GM12878 (cell line): Measurements from ENCODE around the gene FBLN1. TPM values are rescaled to one million over a fixed set of nuclear protein-coding genes. Genes with fewer than 3 reads are reported as not detected.

Source experiments
- ATAC-seq: fragments of 200-7000 bp; cut with Tn5 transposase; 3 replicates; pipeline ENCODE4 v1.9.1; 2020; ENCODE audit warnings: mild to moderate bottlenecking, moderate library complexity
- BruUV-seq: library from RNA; stranded (reverse); fragments of 400-500 nt; replicated peaks from 2 replicates; lab custom pipeline; 2021; lab: Mats Ljungman, UMichigan
- CTCF ChIA-PET: fragments of 300-600 bp; sonication (Branson Sonifier 250); formaldehyde crosslinking; extraction: SDS; loops from one replicate; lab custom pipeline; 2021; ENCODE audit warnings: inconsistent platforms; lab: Yijun Ruan, JAX
- POLR2A ChIA-PET: fragments of 350-600 bp; formaldehyde crosslinking; extraction: SDS; loops from one replicate; lab custom pipeline; 2021; ENCODE audit warnings: inconsistent platforms; lab: Charles Lee
- RAD21 ChIA-PET: fragments of 300-600 bp; sonication (Branson Sonifier 250); formaldehyde crosslinking; loops from one replicate; lab custom pipeline; 2023; ENCODE audit warnings: antibody characterized with exemption; ENCODE audit not compliant: unreplicated experiment; lab: Charles Lee
- SMC1A ChIA-PET: fragments of 300-600 bp; sonication (Branson Sonifier 250); formaldehyde crosslinking; loops from one replicate; lab custom pipeline; 2023; ENCODE audit not compliant: unreplicated experiment, uncharacterized antibody; lab: Charles Lee
- DNase-seq: peaks from one replicate; pipeline ENCODE4 v3.0.0-alpha.2; 2011; ENCODE audit warnings: low read depth, low spot score
- FAIRE-seq: peaks from 3 replicates; lab custom pipeline; 2011; peaks lifted over from hg19 to GRCh38; lab: Jason Lieb, UNC
- H2AFZ ChIP-seq: 2 replicates; pipeline ENCODE4 v1.6.0; 2011; ENCODE audit warnings: low read depth, low read length, control low read depth; ENCODE audit not compliant: control insufficient read depth
- H3K27ac ChIP-seq: 2 replicates; pipeline ENCODE4 v1.5.1; 2011; ENCODE audit warnings: control low read depth; ENCODE audit not compliant: control insufficient read depth, insufficient read depth
- H3K27me3 ChIP-seq, 2 experiments: replicated peaks in 1 of 2; 2 replicates each; pipeline versions ENCODE4 v1.6.0 to v1.6.1; 2011; ENCODE audit warnings: low read length in 1 of 2; ENCODE audit not compliant: control insufficient read depth in 2 of 2, insufficient read depth in 2 of 2
- H3K36me3 ChIP-seq, 2 experiments: 2 replicates each; pipeline ENCODE4 v1.5.1; 2011; ENCODE audit warnings: low read length in 1 of 2; ENCODE audit not compliant: control insufficient read depth in 2 of 2, insufficient read depth in 2 of 2
- H3K4me1 ChIP-seq: 2 replicates; pipeline ENCODE4 v1.6.1; 2011; ENCODE audit warnings: mild to moderate bottlenecking, low read length, moderate library complexity, mixed read lengths; ENCODE audit not compliant: control insufficient read depth, insufficient read depth
- H3K4me2 ChIP-seq: 2 replicates; pipeline ENCODE4 v1.6.0; 2011; ENCODE audit warnings: control low read depth; ENCODE audit not compliant: control insufficient read depth, insufficient read depth
- H3K4me3 ChIP-seq: fragments of 200-600 bp; sonication (generic); 2 replicates; pipeline ENCODE4 v1.5.1; 2016
- H3K79me2 ChIP-seq: 2 replicates; pipeline ENCODE4 v1.6.0; 2011; ENCODE audit warnings: low read length; ENCODE audit not compliant: control insufficient read depth, insufficient read depth
- H3K9ac ChIP-seq: 2 replicates; pipeline ENCODE4 v1.8.0; 2011; ENCODE audit warnings: low read length, control low read depth, mixed read lengths; ENCODE audit not compliant: control insufficient read depth, insufficient read depth
- H3K9me3 ChIP-seq: replicated peaks from 3 replicates; pipeline ENCODE4 v1.5.1; 2011; ENCODE audit warnings: mild to moderate bottlenecking, low read length; ENCODE audit not compliant: control insufficient read depth, insufficient read depth
- H4K20me1 ChIP-seq: 2 replicates; pipeline ENCODE4 v1.6.0; 2011; ENCODE audit not compliant: control insufficient read depth, insufficient read depth
- BHLHE40 ChIP-seq, 2 experiments: fragments of 450-650 bp in 1 of 2; IDR thresholded peaks; 2 replicates each; pipeline ENCODE4 v1.6.1; 2011 to 2017; ENCODE audit warnings: low read depth in 2 of 2, borderline replicate concordance in 1 of 2, improper control_type of control experiment in 1 of 2, low read length in 1 of 2, mild to moderate bottlenecking in 1 of 2
- CEBPB ChIP-seq, 2 experiments: fragments of 150-350 bp in 1 of 2; IDR thresholded peaks; 2 replicates each; pipeline ENCODE4 v1.6.1; 2012 to 2014; ENCODE audit warnings: low read depth in 2 of 2, low read length in 2 of 2, borderline replicate concordance in 1 of 2, inconsistent platforms in 1 of 2
- CREM ChIP-seq: IDR thresholded peaks from 2 replicates; pipeline ENCODE4 v1.6.1; 2014; ENCODE audit warnings: antibody characterized with exemption, low read depth
- PAX8 ChIP-seq: fragments of 450-650 bp; IDR thresholded peaks from 2 replicates; pipeline ENCODE4 v1.6.1; 2017; ENCODE audit warnings: mild to moderate bottlenecking, moderate library complexity
- POLR2AphosphoS5 ChIP-seq: IDR thresholded peaks from 2 replicates; pipeline ENCODE4 v1.6.1; 2011; ENCODE audit warnings: mild to moderate bottlenecking, low read length, inconsistent platforms
- POU2F2 ChIP-seq: IDR thresholded peaks from 3 replicates; pipeline ENCODE4 v1.6.1; 2011; ENCODE audit warnings: low read depth, mild to moderate bottlenecking, low read length, borderline replicate concordance
- RAD21 ChIP-seq: IDR thresholded peaks from 2 replicates; pipeline ENCODE4 v1.6.1; 2011; ENCODE audit warnings: mild to moderate bottlenecking, low read depth, low read length, moderate library complexity; ENCODE audit not compliant: insufficient read depth
- RCOR1 ChIP-seq: conservative IDR thresholded peaks from 2 replicates; pipeline ENCODE4 v1.6.1; 2012; ENCODE audit warnings: low read depth, low read length, improper control_type of control experiment
- RUNX3 ChIP-seq: IDR thresholded peaks from 2 replicates; pipeline ENCODE4 v1.6.1; 2012; ENCODE audit warnings: low read length, inconsistent platforms
- TBL1XR1 ChIP-seq: IDR thresholded peaks from 2 replicates; pipeline ENCODE4 v1.6.1; 2012; ENCODE audit warnings: low read depth, low read length, improper control_type of control experiment
- TCF3 ChIP-seq: IDR thresholded peaks from 2 replicates; pipeline ENCODE4 v1.6.1; 2012; ENCODE audit warnings: low read depth, mild to moderate bottlenecking, low read length, borderline replicate concordance; ENCODE audit not compliant: insufficient read depth
- in situ Hi-C: fragments of 300-500 bp; cut with MboI; formaldehyde crosslinking; loops from 9 replicates; pipeline ENCODE4 v1.14.3; 2018; ENCODE audit warnings: mixed read lengths
- intact Hi-C: fragments of 100-400 bp; cut with micrococcal nuclease; formaldehyde crosslinking; loops from one replicate; pipeline ENCODE4 v1.14.2; 2022; ENCODE audit not compliant: unreplicated experiment
- polyA plus RNA-seq, 11 experiments: library from polyadenylated mRNA; depleted of rRNA in 4 of 11; unstranded in 6 of 11; stranded (reverse) in 5 of 11; fragments of >200 nt; fragmentation: Nextera tagmentation in 4 of 11; fragmentation: Illumina TruSeq in 1 of 11; extraction: Ambion mirVana in 4 of 11; extraction: Trizol in 1 of 11; gene quantifications; 1 replicate in 1 of 11; 2 replicates in 10 of 11; pipeline versions ENCODE4 v1.2.1 to v1.2.3, GENCODE V29; 2011 to 2016; ENCODE audit warnings: inconsistent platforms in 2 of 11, missing spikeins in 2 of 11, low read depth in 1 of 11
- total RNA-seq, 4 experiments: library from RNA; depleted of rRNA in 3 of 4; stranded (reverse); fragments of >200 nt in 3 of 4; fragmentation: Illumina TruSeq in 1 of 4; extraction: Trizol in 1 of 4; gene quantifications; 2 replicates each; pipeline versions ENCODE4 v1.2.1 to v1.2.3, GENCODE V29; 2013 to 2021
- TF ChIP-seq, protein P1 (sequence below): IDR thresholded peaks from 2 replicates; pipeline ENCODE4 v1.6.1; 2012; ENCODE audit warnings: low read depth, low read length, improper control_type of control experiment
- TF ChIP-seq, protein P2 (sequence below): IDR thresholded peaks from 2 replicates; pipeline ENCODE4 v1.6.1; 2012; ENCODE audit warnings: improper control_type of control experiment, low read depth, low read length; ENCODE audit not compliant: insufficient replicate concordance
- TF ChIP-seq, protein P3 (sequence below): fragments of 450-650 bp; IDR thresholded peaks from 2 replicates; pipeline ENCODE4 v1.6.1; 2017; ENCODE audit warnings: mild to moderate bottlenecking, moderate library complexity
- TF ChIP-seq, protein P4 (sequence below): IDR thresholded peaks from 2 replicates; pipeline ENCODE4 v1.6.1; 2012; ENCODE audit warnings: low read depth, low read length, improper control_type of control experiment

The FBLN1 gene
- total and polyA plus RNA-seq, 10 of the 15 experiments (the other 5 are each of a cell fraction or from before 2014, with no cell fraction given), result 0.20 to 0.51 TPM; not detected in 8

DNA sequence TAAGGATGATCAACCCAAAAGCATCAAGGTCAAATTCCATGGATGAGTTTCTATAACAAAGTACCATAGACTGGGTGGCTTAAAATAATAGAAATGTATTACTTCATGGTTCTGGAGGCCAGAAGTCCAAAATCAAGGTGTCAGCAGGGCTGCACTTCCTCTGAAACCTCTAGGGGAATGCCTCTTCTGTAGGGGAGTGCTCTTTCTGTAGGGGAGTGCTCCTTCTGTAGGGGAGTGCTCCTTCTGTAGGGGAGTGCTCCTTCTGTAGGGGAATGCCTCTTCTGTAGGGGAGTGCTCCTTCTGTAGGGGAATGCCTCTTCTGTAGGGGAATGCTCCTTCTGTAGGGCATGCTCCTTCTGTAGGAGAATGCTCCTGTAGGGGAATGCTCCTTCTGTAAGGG, 65.5 kb downstream of the FBLN1 start:
- FAIRE-seq (no peak), ATAC-seq (no peak), DNase-seq (no peak)
- Histone ChIP-seq H3K4me2 (no peak overlapping the region), H2AFZ (no peak overlapping the region), H3K27me3 (no peaks in the 10 kb centered on the region; a peak in 1 of 4 replicates), H4K20me1 (no peaks in the 10 kb centered on the region), H3K4me1 (no peaks in the 10 kb centered on the region), H3K27ac (no peak overlapping the region), H3K4me3 (no peak overlapping the region), H3K9ac (no peak overlapping the region), H3K36me3 (no peaks in the 10 kb centered on the region), H3K79me2 (no peaks in the 10 kb centered on the region), H3K9me3 (no peaks in the 10 kb centered on the region; the same call in 1 of the 3 replicates)
- no TSS peak for BruUV-seq
- POLR2A ChIA-PET, result no interaction called here
- SMC1A ChIA-PET, result no interaction called here
- CTCF ChIA-PET, result no interaction called here
- RAD21 ChIA-PET, result no interaction called here
- in situ Hi-C loops (no loop called here), intact Hi-C loops (no loop called here)
- TF ChIP-seq POLR2AphosphoS5 (no peak), RUNX3 (no peak), RAD21 (no peak), RCOR1 (no peak), PAX8 (no peak), TCF3 (no peak), POU2F2 (no peak), TBL1XR1 (no peak), BHLHE40 (IDR thresholded peaks at IDR 0.05; ENCODE audit: borderline replicate concordance in 1 of 2, low read depth in 2 of 2, low read length in 1 of 2) (no peak), CEBPB (IDR thresholded peaks at IDR 0.05; ENCODE audit: borderline replicate concordance in 1 of 2, low read depth in 2 of 2, low read length in 2 of 2) (no peak), CREM (no peak)
- TF ChIP-seq, protein P1, sequence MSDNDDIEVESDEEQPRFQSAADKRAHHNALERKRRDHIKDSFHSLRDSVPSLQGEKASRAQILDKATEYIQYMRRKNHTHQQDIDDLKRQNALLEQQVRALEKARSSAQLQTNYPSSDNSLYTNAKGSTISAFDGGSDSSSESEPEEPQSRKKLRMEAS, result no peak
- TF ChIP-seq, protein P2, sequence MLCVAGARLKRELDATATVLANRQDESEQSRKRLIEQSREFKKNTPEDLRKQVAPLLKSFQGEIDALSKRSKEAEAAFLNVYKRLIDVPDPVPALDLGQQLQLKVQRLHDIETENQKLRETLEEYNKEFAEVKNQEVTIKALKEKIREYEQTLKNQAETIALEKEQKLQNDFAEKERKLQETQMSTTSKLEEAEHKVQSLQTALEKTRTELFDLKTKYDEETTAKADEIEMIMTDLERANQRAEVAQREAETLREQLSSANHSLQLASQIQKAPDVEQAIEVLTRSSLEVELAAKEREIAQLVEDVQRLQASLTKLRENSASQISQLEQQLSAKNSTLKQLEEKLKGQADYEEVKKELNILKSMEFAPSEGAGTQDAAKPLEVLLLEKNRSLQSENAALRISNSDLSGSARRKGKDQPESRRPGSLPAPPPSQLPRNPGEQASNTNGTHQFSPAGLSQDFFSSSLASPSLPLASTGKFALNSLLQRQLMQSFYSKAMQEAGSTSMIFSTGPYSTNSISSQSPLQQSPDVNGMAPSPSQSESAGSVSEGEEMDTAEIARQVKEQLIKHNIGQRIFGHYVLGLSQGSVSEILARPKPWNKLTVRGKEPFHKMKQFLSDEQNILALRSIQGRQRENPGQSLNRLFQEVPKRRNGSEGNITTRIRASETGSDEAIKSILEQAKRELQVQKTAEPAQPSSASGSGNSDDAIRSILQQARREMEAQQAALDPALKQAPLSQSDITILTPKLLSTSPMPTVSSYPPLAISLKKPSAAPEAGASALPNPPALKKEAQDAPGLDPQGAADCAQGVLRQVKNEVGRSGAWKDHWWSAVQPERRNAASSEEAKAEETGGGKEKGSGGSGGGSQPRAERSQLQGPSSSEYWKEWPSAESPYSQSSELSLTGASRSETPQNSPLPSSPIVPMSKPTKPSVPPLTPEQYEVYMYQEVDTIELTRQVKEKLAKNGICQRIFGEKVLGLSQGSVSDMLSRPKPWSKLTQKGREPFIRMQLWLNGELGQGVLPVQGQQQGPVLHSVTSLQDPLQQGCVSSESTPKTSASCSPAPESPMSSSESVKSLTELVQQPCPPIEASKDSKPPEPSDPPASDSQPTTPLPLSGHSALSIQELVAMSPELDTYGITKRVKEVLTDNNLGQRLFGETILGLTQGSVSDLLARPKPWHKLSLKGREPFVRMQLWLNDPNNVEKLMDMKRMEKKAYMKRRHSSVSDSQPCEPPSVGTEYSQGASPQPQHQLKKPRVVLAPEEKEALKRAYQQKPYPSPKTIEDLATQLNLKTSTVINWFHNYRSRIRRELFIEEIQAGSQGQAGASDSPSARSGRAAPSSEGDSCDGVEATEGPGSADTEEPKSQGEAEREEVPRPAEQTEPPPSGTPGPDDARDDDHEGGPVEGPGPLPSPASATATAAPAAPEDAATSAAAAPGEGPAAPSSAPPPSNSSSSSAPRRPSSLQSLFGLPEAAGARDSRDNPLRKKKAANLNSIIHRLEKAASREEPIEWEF, result no peak
- TF ChIP-seq, protein P3, sequence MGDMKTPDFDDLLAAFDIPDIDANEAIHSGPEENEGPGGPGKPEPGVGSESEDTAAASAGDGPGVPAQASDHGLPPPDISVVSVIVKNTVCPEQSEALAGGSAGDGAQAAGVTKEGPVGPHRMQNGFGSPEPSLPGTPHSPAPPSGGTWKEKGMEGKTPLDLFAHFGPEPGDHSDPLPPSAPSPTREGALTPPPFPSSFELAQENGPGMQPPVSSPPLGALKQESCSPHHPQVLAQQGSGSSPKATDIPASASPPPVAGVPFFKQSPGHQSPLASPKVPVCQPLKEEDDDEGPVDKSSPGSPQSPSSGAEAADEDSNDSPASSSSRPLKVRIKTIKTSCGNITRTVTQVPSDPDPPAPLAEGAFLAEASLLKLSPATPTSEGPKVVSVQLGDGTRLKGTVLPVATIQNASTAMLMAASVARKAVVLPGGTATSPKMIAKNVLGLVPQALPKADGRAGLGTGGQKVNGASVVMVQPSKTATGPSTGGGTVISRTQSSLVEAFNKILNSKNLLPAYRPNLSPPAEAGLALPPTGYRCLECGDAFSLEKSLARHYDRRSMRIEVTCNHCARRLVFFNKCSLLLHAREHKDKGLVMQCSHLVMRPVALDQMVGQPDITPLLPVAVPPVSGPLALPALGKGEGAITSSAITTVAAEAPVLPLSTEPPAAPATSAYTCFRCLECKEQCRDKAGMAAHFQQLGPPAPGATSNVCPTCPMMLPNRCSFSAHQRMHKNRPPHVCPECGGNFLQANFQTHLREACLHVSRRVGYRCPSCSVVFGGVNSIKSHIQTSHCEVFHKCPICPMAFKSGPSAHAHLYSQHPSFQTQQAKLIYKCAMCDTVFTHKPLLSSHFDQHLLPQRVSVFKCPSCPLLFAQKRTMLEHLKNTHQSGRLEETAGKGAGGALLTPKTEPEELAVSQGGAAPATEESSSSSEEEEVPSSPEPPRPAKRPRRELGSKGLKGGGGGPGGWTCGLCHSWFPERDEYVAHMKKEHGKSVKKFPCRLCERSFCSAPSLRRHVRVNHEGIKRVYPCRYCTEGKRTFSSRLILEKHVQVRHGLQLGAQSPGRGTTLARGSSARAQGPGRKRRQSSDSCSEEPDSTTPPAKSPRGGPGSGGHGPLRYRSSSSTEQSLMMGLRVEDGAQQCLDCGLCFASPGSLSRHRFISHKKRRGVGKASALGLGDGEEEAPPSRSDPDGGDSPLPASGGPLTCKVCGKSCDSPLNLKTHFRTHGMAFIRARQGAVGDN, result no peak
- TF ChIP-seq, protein P4, sequence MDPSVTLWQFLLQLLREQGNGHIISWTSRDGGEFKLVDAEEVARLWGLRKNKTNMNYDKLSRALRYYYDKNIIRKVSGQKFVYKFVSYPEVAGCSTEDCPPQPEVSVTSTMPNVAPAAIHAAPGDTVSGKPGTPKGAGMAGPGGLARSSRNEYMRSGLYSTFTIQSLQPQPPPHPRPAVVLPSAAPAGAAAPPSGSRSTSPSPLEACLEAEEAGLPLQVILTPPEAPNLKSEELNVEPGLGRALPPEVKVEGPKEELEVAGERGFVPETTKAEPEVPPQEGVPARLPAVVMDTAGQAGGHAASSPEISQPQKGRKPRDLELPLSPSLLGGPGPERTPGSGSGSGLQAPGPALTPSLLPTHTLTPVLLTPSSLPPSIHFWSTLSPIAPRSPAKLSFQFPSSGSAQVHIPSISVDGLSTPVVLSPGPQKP, result no peak
